ENCODE measurements around the gene YPEL5.
"Not testable (repeated sequence)": the region's sequence is repeated elsewhere in the genome, so short reads cannot be mapped to it uniquely, and the experiment has no call there.

Gene YPEL5

DNA sequence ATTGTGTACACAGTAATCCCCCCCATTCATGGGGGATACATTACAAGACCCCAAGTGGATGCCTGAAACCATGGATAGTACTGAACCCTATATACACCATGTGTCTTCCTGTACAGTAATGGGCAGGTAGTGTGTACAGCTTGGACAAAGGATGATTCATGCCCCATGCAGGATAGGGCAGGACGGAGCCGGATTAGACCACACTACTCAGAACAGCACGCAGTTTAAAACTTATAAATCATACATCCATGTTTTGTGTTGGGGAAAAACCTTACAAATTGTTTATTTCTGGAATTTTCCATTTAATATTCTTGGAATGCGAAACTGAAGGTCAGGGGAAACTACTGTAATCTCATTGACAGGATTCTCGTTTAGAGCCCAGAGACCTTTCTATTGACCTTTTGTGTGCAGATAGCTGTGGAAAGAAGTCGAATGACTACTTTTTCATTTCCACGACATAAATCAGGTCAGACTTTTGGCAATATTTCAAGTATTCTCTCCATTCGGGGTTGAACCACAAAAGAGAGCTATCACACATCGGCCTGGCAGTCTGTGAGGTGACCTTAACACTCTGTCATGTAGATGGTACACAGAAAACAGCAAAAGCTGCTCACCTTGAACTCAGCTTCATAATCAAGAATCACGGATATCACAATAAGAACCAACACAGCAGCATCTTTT, 9.9 kb upstream of the YPEL5 start:
- DNase-seq (ENCODE audit: low read depth in 1 of 2, low spot score in 1 of 2), result no peak

DNA sequence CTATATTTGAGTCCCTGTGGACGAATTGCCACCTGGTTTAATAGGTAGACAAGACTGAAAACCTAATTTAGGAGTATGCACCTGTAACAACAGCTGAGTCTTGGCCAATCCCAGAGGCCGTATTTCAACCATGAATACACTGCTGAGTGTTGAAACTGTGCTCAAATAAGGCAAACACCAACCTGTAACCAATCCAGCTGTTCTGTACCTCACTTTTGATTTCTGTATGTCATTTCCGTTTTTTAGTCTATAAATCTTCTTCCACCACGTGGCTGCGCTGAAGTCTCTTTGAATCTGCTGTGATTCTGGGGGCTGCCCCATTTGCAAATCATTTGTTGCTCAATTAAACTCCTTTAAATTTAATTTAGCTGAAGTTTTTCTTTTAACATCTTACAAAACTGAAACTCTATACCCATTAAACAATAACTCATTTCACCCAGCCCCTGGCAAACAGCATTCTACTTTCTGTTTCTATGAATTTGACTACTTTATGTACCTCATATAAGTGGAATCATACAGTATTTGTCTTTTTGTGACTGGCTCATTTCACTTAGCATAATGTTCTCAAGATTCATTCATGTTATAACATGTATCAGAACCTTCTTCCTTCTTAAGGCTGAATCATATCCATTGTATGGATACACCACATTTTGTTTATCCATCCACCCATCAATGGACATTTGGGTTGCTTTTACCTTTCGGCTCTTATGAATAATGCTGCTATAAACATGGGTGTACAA, 7.5 kb upstream of the YPEL5 start:
- no peak for DNase-seq (ENCODE audit: low read depth in 1 of 2, low spot score in 1 of 2)

DNA sequence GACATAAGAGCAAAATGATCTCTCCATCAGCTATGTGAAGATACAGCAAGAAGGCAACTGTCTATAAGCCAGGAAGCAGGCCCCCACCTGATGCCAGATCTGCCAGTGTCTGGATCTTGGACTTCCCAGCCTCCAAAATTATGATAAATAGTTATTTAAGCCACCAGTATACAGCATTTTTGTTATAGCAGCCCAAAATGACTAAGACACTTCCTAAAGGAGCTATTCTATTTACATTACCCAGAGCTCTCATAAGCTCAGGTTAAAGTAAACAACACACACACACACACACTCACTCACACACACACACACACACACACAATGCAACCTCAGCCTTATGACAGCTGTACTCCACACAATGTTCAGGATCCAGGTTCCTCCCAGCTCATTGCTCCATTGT, 5.7 kb upstream of the YPEL5 start:
- DNase-seq (ENCODE audit: low read depth in 1 of 2, low spot score in 1 of 2), result no peak

DNA sequence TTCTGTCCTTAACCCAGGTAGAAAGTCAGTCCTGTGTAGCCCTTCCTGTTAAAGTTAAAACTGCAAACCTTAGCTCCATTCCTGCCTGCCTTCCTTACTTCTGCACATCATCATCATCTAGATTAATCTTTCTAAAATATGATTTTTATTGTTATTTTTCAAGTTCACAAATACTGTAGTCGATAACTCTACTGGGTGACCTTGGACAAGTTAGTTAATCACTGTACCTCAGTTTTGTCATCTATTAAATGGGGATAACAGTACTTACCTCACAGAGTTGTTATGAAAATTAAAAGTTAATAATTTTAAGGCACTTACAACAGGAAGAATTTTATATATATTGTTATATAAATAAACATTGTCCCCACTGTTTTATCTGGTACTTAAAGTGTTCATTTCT, 2.5 kb upstream of the YPEL5 start:
- no peak for DNase-seq (ENCODE audit: low read depth in 1 of 2, low spot score in 1 of 2)

DNA sequence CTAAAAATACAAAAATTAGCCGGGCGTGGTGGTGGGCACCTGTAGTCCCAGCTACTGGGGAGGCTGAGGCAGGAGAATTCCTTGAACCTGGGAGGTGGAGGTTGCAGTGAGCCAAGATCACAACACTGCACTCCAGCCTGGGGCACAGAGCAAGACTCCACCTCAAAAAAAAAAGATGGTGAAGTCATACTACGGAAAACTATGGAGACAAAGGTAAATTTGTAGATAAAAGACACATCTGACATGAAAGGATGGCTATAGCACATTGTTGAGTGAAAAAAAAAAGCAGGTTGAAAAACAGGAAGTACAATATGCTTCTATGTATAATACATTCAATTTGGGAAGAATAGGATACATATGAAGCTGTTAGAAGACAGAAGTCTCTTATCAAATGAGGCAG, 1.9 kb upstream of the YPEL5 start:
- DNase-seq (ENCODE audit: low read depth in 1 of 2, low spot score in 1 of 2), result not testable (repeated sequence)

DNA sequence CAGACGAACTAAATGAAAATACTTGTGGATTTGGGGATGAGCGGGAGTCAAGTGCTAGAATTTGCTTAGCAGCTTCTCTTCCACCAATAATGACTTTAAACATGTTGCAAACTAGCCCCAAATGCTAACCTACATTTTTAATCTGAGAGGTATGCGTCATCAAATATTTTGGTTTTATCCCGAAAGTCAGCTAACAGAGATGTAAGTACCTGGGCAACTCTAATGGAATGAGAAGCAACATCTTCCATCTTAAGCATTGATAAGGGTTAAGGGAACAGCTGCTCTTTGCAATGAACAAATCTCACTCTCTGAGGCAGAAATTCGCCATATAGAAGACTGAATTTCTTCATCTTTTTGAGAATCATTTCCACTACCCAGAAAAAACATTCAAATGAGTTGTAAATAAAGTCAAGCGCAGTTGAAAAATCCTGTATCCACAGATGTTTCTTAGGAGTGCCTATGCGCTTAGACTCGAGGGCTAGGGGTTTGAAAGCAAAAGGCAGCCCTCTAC, 926 bp upstream of the YPEL5 start:
- no peak for DNase-seq (ENCODE audit: low read depth in 1 of 2, low spot score in 1 of 2)

GRCh38 chr2:30147196-30147714, 448 bp downstream of the YPEL5 start:
- DNase-seq (ENCODE audit: low read depth in 1 of 2, low spot score in 1 of 2), result no peak

GRCh38 chr2:30147715-30148610, 1.2 kb downstream of the YPEL5 start:
- peak; percentile 62 to 67 for DNase-seq (ENCODE audit: low read depth in 1 of 2, low spot score in 1 of 2)

- DNase-seq (ENCODE audit: low read depth in 1 of 2, low spot score in 1 of 2), result no peak
Measured at GRCh38 chr2:30148850-30149249, 2.0 kb downstream of the YPEL5 start.

DNA sequence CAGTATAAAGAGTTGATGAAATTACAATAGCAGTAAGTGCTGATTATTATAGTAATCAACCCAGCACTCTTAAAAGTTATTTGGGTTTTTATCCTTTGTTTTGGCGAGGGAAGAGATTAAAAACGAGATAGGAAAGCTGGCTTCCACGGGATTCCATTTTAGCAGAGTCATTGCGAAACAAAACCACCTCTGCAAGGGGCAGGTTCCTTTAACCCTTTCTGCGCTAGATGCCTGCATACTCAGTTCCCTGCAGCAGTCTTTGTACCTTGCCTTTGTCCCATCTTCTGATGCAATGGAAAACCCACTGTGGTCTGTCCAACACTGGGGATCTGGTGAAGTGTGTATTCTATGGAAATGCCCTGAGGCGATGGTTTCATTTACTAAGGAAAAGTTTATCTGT, 2.7 kb downstream of the YPEL5 start:
- DNase-seq (ENCODE audit: low read depth in 1 of 2, low spot score in 1 of 2), result no peak

- no peak for DNase-seq (ENCODE audit: low read depth in 1 of 2, low spot score in 1 of 2)
Measured at GRCh38 chr2:30149976-30150375, 3.2 kb downstream of the YPEL5 start.

DNA sequence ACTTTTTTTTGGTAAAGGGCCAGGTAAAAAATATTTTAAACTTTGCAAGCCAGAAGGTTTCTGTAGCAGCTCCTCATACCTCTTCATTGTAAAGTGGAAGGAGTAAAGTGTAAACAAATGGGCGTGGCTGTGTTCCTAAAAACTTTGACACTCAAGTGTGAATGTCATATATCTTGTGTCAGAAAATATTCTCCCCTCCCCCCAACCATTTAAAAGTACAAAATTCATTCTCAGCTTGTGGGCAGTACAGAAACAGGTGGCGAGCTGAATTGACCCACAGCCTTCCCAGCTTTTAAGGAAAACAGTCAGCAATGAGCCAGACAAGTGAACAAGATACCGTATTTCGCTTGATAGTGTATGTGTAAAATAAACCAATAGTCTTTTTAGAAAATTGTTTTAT, 4.0 kb downstream of the YPEL5 start:
- no peak for DNase-seq (ENCODE audit: low read depth in 1 of 2, low spot score in 1 of 2)

GRCh38 chr2:30152385-30152784, 5.6 kb downstream of the YPEL5 start:
- DNase-seq (ENCODE audit: low read depth in 1 of 2, low spot score in 1 of 2), result no peak

GRCh38 chr2:30155202-30155601, 8.4 kb downstream of the YPEL5 start:
- DNase-seq (ENCODE audit: low read depth in 1 of 2, low spot score in 1 of 2), result no peak

DNA sequence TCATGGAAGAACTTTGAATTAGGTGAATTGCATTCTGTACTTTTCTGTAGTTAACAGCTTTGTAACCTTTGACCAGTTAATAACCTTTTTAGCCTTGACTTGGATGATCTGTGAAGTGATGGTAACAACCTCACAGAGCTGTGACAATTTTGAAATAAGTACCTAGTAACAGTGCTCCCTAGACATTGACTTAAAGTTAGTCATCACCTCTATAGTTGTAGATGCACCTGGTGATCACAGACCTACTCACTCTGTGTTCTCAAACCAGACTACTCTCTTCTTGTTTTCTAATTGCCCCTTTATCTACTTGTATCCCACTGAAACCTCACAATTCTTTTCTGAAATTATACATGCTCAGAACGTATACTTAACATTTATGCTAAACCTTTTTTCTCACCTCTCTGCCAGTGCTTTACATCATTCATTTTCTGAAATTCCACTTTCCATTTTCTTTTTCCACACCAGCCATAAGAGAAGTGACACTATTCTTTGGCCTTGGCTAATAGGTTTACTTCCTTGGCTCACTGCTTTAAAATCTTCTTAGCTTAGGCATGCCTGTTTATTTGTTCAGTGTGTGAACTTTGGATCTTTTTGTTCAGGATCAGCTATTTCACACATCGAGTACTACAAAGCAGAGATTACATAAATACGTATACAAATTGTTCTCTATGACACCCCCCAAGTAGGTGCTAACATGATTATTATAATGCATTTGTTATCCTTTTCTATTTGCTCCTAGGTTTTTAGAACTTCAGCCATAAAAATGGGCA, 9.3 kb downstream of the YPEL5 start:
- no peak for DNase-seq (ENCODE audit: low read depth in 1 of 2, low spot score in 1 of 2)

- DNase-seq (ENCODE audit: low read depth in 1 of 2, low spot score in 1 of 2), result no peak
Measured at GRCh38 chr2:30157616-30158015, 10.8 kb downstream of the YPEL5 start.

DNA sequence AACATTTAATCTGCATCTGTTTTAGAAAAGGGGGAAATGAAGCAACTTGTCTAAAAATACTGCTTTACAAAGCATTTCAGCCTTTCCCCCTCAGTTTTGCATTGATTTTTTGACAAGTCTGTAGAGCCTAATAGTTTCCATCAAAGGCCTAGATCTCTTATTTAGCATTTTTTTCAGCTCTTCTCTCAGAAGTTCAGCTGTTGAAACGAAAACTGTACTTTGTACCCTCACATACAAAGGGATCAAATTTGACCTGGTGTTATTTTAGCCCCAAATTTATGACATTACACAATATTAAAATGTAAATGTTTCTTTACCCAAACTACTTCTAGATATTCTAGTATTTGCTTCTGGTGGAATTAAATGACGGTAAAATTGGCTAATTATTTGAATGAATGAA, 13.0 kb downstream of the YPEL5 start:
- DNase-seq (ENCODE audit: low read depth in 1 of 2, low spot score in 1 of 2), result no peak

GRCh38 chr2:30161929-30162706, 15.3 kb downstream of the YPEL5 start:
- DNase-seq (ENCODE audit: low read depth in 1 of 2, low spot score in 1 of 2), result no peak

GRCh38 chr2:30162806-30163205, 16.0 kb downstream of the YPEL5 start:
- no peak for DNase-seq (ENCODE audit: low read depth in 1 of 2, low spot score in 1 of 2)

Data from activated T-helper 1 cell treated with anti-CD3 and anti-CD28 coated beads, Interleukin-2, amount 50 U/mL, for 16 hours (primary cell).